ENCODE data around the gene DNMT3A. TPM values are rescaled to one million over a fixed set of nuclear protein-coding genes. Genes with fewer than 3 reads are reported as not detected.

Gene DNMT3A
- total RNA-seq, 2 experiments from 2014 or later = 59.9 to 70.1 TPM

DNA sequence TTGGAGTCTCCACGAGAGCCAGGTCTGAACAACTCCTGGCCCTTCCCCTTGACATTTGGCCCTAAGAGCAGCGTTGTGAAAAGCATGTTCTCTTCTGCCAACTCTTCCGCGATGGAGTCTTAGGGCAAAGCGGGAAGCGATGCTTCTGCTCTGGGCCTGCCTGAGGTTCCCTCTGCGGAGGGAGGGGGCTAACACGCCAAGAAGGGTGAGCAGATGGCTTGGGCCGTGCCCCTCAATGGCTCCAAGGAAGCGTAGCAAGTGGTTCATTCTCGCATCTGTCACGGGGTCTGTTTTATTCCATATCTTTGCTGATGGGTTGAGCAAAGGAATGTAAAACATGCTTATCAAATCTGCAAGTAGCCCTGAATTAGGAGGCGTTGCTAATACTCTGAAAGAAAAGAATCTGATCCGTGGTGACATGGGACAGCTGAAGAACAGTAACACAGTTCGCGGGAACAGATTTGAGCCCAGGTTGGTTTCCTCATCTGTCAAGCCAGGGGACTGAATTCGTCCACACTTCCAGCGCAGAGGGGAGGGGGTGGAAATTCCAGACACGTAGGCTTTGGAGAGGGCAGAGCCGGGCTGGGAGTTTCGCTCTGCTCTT lies 38.0 kb downstream of the DNMT3A start:
- no peak overlapping the region for H3K4me3 Mint-ChIP-seq
- no peak for ATAC-seq
- DNase-seq = no peak
- CTCF ChIA-PET = interaction anchor here (1.0 to 4.7 kb wide), 4 partner anchors 11 to 74 kb away, joined by 4 to 29 read pairs (median 14); no protein-coding TSS in a partner anchor
- no peaks in the 10 kb centered on the region for H3K27me3 Mint-ChIP-seq
- H3K4me1 Mint-ChIP-seq = peaks cover 58% of the 10 kb centered on the region
- H3K27ac Mint-ChIP-seq = no peak overlapping the region
- H3K9me3 Mint-ChIP-seq (ENCODE audit: low read depth) = no peaks in the 10 kb centered on the region
- H3K36me3 Mint-ChIP-seq = peaks cover 47% of the 10 kb centered on the region

DNA sequence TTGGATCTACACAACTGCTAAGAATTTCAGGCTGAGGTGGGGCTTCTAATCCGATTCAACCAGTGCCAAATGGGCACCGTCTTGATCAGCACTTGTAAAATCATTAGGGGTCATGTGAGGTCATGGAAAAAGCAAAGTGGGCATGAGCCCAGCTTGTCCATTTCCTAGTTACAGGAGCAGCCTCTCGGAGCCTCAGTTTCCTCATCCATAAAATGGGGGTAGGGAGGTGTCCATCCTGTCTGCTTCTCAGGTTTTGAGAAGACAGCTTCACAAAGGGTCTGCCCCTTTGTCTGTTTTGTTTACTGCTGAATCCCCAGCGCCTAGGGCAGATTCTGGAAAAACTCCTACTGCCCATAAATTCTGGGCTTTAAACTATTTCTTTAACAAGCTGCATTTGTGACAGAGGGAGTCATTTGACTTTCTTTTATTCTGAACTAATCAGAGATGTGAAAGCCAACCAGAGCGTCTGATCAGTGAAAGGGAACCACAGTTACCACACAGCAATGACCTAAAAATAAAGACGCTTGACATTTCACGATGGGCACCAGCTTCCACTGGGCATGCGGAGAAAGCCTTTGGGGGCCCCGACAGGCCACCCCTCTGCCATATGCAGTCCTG lies 38.9 kb downstream of the DNMT3A start:
- H3K4me3 Mint-ChIP-seq = no peak overlapping the region
- peaks cover 43% of the 10 kb centered on the region for H3K36me3 Mint-ChIP-seq
- no peaks in the 10 kb centered on the region for H3K9me3 Mint-ChIP-seq (ENCODE audit: low read depth)
- H3K27me3 Mint-ChIP-seq = no peaks in the 10 kb centered on the region
- H3K27ac Mint-ChIP-seq = no peak overlapping the region
- CTCF ChIA-PET = interaction anchor here (0.7 to 4.7 kb wide), 10 partner anchors 12 to 106 kb away, joined by 3 to 29 read pairs (median 5); no protein-coding TSS in a partner anchor
- no peak for DNase-seq
- peaks cover 61% of the 10 kb centered on the region for H3K4me1 Mint-ChIP-seq
- ATAC-seq = no peak

DNA sequence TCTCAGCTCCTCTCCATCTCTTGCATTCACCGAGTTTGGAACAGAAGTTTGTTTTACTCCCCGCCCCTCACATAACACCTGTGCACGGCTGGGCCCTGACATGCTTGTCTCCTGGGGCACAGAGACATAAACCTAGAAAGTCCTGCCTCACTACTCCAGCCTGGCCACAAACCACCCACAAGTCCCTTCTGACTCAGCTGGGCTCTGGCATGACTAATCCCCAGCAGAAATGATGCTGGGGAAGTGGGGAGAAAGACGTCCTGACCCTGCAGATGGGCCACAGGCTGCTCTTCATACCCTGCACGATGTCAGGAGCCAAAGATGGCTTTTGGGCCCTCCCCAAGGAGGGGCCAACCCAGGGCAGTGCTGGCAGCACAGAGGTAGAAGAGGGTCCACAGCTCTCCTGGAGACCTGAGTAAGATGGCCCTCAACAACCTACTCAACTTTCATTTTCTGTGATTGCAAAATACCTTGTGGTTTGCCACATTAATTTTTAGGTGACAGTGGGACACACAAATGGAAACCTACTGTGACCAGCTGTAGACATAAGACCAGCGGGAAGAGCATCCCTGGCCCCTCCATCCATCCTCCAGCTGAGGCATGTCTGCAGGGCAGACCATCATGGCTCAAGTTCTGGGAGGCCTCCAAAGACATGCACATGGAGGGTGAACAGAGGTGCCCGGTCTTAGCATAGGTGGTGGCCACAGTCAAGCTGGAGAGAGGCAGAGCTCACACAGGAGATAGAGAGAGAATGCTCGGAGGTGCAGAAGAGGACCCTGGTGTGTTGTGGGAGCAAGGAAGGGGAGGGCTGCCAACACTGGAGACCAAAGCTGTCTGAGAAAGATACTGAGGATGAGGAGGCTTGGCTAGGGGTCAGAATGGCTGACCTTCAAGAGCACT lies 40.0 kb downstream of the DNMT3A start:
- peak; percentile 96 for DNase-seq
- H3K27ac Mint-ChIP-seq = peak overlapping the region; percentile 70
- ATAC-seq = peak; percentile 95
- peak overlapping the region; percentile 10 for H3K4me3 Mint-ChIP-seq
- CTCF ChIA-PET = interaction anchor here (0.6 to 4.7 kb wide), 13 partner anchors 13 to 266 kb away, joined by 3 to 29 read pairs (median 4); no protein-coding TSS in a partner anchor
- H3K9me3 Mint-ChIP-seq (ENCODE audit: low read depth) = no peaks in the 10 kb centered on the region
- peaks cover 34% of the 10 kb centered on the region for H3K36me3 Mint-ChIP-seq
- no peaks in the 10 kb centered on the region for H3K27me3 Mint-ChIP-seq
- H3K4me1 Mint-ChIP-seq = peaks cover 63% of the 10 kb centered on the region

DNA sequence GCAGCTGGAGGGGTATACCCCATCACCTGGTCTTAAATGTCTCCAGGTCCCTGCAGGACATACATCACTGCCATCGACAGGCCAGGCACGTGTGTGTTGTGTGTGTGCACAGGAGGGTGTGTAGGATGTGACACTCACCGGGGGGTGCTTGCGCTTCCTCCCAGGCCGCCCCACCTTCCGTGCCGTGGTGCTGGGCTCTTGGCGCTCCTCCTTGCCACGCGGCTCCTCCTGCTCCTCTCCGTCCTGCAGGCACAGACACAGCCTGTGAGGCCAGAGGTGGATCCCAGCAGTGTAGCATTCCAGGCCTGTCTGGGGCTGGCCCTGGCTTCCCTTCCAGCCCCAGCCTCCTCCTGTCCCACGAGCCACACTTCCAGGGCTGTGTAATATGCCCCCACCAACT lies 41.7 kb downstream of the DNMT3A start:
- CTCF ChIA-PET = interaction anchor here (4.7 kb wide), 1 partner anchor 15 kb away, joined by 29 read pairs; no protein-coding TSS in a partner anchor
- peaks cover 27% of the 10 kb centered on the region for H3K36me3 Mint-ChIP-seq
- H3K27me3 Mint-ChIP-seq = no peaks in the 10 kb centered on the region
- no peak overlapping the region for H3K4me3 Mint-ChIP-seq
- no peaks in the 10 kb centered on the region for H3K9me3 Mint-ChIP-seq (ENCODE audit: low read depth)
- no peak overlapping the region for H3K27ac Mint-ChIP-seq
- ATAC-seq = no peak
- H3K4me1 Mint-ChIP-seq = peaks cover 69% of the 10 kb centered on the region
- no peak for DNase-seq

DNA sequence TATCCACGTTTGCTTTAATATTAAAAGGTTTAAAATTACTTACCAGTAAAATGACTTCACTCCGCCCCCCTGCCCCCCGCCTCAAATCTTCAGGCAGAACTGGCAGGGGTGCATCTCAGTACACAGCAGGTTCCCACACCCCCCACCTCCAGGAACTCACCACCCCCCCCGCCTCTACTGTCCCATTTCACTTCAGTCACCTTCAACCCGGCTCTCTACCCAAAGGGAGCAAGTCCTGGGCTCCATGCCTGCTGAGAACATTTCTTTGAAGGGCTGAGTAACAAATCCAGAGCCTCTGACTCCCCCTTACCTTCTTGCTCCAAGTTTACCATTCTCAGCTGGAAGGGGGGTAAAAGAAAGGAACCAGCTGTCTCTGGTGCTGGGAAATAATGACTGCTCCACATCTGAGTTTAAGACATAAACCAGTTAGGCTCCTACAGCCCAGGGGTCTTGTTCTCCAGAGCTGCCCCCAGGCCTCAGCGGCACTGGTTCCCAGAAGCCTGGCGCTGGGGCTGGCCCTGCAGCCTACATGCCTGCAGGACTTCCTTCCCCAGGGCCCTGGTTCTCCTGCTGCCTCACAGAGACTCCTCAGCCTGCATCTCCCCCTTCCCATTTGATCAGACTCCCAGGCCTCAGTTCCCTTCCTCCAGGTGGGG lies 42.8 kb downstream of the DNMT3A start:
- CTCF ChIA-PET = no interaction called here
- Mint-ChIP-seq H3K4me3 (no peak overlapping the region), H3K27me3 (no peaks in the 10 kb centered on the region), H3K4me1 (peaks cover 72% of the 10 kb centered on the region), H3K36me3 (peaks cover 27% of the 10 kb centered on the region), H3K27ac (no peak overlapping the region), H3K9me3 (ENCODE audit: low read depth) (no peaks in the 10 kb centered on the region)
- ATAC-seq = no peak
- no peak for DNase-seq

DNA sequence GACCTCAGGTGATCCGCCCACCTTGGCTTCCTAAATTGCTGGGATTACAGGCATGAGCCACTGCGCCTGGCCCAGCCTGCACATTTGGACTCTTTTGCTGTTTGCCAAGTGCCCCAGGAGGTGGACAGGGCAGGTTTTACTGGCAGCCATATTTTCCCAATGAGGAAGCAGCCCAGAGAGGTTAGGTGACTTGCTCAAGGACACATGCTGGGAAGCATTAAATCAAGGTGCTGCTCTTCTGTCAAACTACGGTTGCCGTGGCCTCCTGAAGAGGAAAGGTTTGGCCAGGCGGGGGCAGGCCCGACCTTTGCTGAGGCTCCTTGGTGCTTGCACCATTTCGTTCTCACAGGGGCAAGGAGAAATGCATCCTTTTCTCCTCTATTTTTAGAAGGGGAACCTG lies 44.0 kb downstream of the DNMT3A start:
- Mint-ChIP-seq H3K36me3 (peaks cover 22% of the 10 kb centered on the region), H3K27ac (no peak overlapping the region), H3K4me1 (peaks cover 70% of the 10 kb centered on the region), H3K9me3 (ENCODE audit: low read depth) (no peaks in the 10 kb centered on the region), H3K4me3 (no peak overlapping the region), H3K27me3 (no peaks in the 10 kb centered on the region)
- CTCF ChIA-PET = interaction anchor here (1.2 kb wide), 1 partner anchor 12 kb away, joined by 3 read pairs; no protein-coding TSS in a partner anchor
- no peak for DNase-seq
- ATAC-seq = no peak

DNA sequence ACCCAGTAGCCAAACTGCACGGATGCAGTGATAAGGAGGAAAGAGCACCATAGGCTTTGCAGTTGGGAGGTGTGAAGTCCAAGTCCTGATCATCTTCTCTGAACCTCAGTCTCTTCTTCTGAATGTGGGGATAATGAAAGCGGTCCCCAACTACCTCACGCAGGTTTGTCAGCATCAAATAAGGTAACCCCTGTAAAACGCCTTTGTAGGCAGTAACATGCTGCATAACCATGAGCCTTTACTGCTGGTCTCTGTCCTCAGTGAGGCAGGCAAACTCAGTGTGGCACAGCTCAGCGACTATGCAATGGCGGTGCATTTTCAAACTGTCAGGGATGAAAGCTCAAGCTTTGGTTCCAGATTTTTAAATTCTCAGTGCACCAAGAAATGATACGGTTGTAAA lies 46.1 kb downstream of the DNMT3A start:
- peaks cover 14% of the 10 kb centered on the region for H3K36me3 Mint-ChIP-seq
- H3K27ac Mint-ChIP-seq = peak overlapping the region; percentile 93
- DNase-seq = no peak
- H3K9me3 Mint-ChIP-seq (ENCODE audit: low read depth) = no peaks in the 10 kb centered on the region
- ATAC-seq = no peak
- CTCF ChIA-PET = interaction anchor here (1.0 to 8.0 kb wide), 9 partner anchors 10 to 81 kb away, joined by 3 to 65 read pairs (median 4); no protein-coding TSS in a partner anchor
- peak overlapping the region; percentile 66 for H3K4me3 Mint-ChIP-seq
- H3K4me1 Mint-ChIP-seq = peaks cover 57% of the 10 kb centered on the region
- no peaks in the 10 kb centered on the region for H3K27me3 Mint-ChIP-seq

DNA sequence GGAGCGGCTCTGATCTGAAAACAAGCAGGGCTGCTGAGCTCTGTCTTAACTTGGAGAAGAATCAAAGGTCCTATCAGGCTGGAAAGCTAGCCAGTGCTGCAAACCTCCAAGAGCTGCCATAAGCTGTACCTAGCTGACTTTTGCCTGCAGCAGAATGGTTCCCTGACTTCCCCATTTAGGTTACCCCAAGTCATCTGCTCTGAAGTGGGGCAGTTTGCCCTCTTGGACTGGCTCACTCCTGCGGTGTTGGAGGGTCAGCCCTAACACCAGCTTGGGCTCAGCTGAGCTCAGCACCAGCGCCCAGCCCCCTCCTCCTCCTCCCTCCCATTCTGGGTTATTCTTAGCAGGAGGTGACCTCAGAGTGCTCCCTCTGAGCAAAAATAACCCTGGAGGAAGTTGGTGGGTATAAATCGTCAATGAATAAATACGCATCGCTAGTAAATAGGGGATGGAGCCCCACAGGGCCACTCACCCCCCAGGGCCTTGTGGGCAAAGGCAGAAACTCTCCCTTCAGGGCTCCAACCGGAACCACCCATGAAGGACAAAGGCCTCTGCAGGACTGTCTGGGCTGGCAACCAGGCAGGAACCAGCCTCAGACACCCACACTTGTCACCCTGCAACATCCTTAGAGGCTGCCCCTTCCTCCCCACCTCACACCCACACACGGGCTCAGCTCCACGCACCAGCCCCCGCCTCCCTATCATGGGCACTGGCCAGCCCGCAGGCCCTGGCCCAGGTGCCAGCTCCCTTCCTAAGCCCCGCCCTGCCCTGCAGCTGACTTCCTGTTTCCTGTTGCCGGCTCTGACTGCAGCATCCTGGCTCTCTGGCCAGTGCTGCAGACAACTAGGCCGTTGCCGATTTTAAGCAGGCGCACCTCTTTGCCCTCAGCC lies 46.9 kb downstream of the DNMT3A start:
- H3K27ac Mint-ChIP-seq = peak overlapping the region; percentile 93
- CTCF ChIA-PET = interaction anchor here (1.0 to 8.0 kb wide), 11 partner anchors 9 to 263 kb away, joined by 3 to 65 read pairs (median 4); no protein-coding TSS in a partner anchor
- peak; percentile 94 for DNase-seq
- peak; percentile 97 for ATAC-seq
- H3K4me1 Mint-ChIP-seq = peaks cover 57% of the 10 kb centered on the region
- H3K27me3 Mint-ChIP-seq = no peaks in the 10 kb centered on the region
- H3K4me3 Mint-ChIP-seq = peak overlapping the region; percentile 66
- H3K9me3 Mint-ChIP-seq (ENCODE audit: low read depth) = no peaks in the 10 kb centered on the region
- H3K36me3 Mint-ChIP-seq = peaks cover 9% of the 10 kb centered on the region

DNA sequence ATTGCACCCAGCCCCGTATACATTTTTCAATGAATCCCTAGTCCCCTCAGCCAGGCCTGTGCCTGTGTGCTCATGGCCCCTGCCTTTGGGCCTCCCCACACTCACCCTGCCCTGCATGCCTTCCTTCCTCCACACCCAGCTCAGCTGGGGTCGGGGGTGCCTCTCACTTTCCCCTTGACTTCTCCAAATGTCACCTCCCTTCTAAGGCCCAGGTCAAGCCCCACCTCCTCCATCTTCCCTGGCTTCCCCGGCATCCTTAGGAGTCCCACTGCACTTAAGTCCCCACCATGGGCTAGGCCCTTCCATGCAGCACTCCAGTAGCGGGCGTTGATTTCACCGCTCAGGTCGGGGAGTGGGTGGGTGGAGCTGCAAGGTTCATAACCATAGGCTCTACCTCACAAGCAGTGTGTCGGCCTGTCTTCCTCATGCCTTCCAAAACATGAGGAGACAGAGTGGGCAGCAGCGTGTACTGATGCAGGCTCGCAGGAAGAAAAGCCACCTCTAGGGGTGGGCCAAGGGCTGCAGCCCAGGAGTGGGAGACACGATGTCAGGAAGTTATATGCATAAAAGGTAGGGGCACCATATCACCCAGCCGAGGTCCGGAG lies 47.7 kb downstream of the DNMT3A start:
- Mint-ChIP-seq H3K36me3 (peaks cover 3% of the 10 kb centered on the region), H3K27me3 (no peaks in the 10 kb centered on the region), H3K4me3 (peak overlapping the region; percentile 48), H3K9me3 (ENCODE audit: low read depth) (no peaks in the 10 kb centered on the region), H3K4me1 (peaks cover 57% of the 10 kb centered on the region), H3K27ac (peak overlapping the region; percentile 93)
- ATAC-seq (peak; percentile 2), DNase-seq (no peak)
- CTCF ChIA-PET = interaction anchor here (1.0 to 8.0 kb wide), 8 partner anchors 8 to 264 kb away, joined by 3 to 65 read pairs (median 6); no protein-coding TSS in a partner anchor

DNA sequence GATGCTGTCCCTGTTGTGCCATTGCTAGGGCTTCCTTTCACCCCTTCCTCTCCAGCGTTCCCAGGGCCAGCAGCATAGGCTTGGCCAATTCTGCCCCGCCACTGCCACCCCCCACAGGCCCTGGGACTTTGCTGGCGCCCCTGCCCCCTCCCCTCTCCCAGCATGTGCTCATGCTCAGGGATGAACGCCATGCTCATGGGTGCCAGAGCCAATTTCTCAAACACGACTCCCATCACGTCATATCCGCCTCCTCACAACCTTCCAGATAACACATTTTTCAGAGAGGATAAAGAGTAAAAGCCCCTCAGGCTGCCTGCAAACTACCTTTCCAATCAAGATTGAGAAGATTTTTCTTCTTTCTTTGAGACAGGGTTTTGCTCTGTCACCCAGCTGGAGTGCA lies 48.6 kb downstream of the DNMT3A start:
- H3K9me3 Mint-ChIP-seq (ENCODE audit: low read depth) = no peaks in the 10 kb centered on the region
- H3K36me3 Mint-ChIP-seq = peaks cover 3% of the 10 kb centered on the region
- no peaks in the 10 kb centered on the region for H3K27me3 Mint-ChIP-seq
- no peak for ATAC-seq
- CTCF ChIA-PET = interaction anchor here (8.0 kb wide), 1 partner anchor 15 kb away, joined by 65 read pairs; no protein-coding TSS in a partner anchor
- no peak for DNase-seq
- H3K27ac Mint-ChIP-seq = no peak overlapping the region
- H3K4me3 Mint-ChIP-seq = no peak overlapping the region
- peaks cover 55% of the 10 kb centered on the region for H3K4me1 Mint-ChIP-seq

DNA sequence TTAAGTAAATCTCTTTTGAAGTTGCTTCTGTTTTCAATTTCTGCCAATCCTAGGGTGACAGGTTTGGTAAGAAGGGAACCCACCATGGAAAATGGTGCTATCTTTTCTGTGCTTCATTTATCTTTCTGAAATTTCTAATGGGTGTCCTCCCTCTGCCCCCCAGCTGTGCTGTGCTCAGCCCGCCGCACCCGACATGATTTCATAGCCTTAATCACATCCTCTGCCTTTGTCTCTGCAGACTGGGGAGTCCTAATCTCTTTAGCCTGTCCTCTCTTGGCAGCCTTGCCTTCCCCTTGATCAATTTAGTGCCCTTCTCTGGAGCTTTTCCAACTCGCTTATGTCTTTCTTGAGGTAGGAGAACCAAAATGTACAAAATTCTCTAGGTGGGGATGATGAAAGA lies 49.3 kb downstream of the DNMT3A start:
- peaks cover 3% of the 10 kb centered on the region for H3K36me3 Mint-ChIP-seq
- no peaks in the 10 kb centered on the region for H3K27me3 Mint-ChIP-seq
- DNase-seq (no peak), ATAC-seq (no peak)
- H3K4me1 Mint-ChIP-seq = peaks cover 51% of the 10 kb centered on the region
- CTCF ChIA-PET = interaction anchor here (8.0 kb wide), 1 partner anchor 14 kb away, joined by 65 read pairs; no protein-coding TSS in a partner anchor
- H3K27ac Mint-ChIP-seq = peak overlapping the region; percentile 53
- H3K4me3 Mint-ChIP-seq = no peak overlapping the region
- H3K9me3 Mint-ChIP-seq (ENCODE audit: low read depth) = no peaks in the 10 kb centered on the region
